Prostate gland (tissue), 2 donors: ENCODE data around the gene FLT4.

Experiments used
- CTCF ChIP-seq, 4 experiments: fragments of 200-600 bp in 2 of 4; fragments of 450-650 bp in 2 of 4; sonication (generic) in 2 of 4; IDR thresholded peaks; 1 replicate in 3 of 4; 2 replicates in 1 of 4; pipeline ENCODE4 v1.5.1; 2016 to 2019; ENCODE audit warnings: antibody characterized with exemption in 4 of 4, mild to moderate bottlenecking in 2 of 4, moderate library complexity in 2 of 4
- POLR2A ChIP-seq: fragments of 450-650 bp; IDR thresholded peaks from one replicate; pipeline ENCODE4 v1.6.1; 2016; ENCODE audit warnings: antibody characterized with exemption, mild to moderate bottlenecking
- POLR2AphosphoS5 ChIP-seq: sonication (generic); formaldehyde crosslinking; IDR thresholded peaks from one replicate; pipeline ENCODE4 v1.6.1; 2017; ENCODE audit warnings: antibody characterized with exemption

DNA sequence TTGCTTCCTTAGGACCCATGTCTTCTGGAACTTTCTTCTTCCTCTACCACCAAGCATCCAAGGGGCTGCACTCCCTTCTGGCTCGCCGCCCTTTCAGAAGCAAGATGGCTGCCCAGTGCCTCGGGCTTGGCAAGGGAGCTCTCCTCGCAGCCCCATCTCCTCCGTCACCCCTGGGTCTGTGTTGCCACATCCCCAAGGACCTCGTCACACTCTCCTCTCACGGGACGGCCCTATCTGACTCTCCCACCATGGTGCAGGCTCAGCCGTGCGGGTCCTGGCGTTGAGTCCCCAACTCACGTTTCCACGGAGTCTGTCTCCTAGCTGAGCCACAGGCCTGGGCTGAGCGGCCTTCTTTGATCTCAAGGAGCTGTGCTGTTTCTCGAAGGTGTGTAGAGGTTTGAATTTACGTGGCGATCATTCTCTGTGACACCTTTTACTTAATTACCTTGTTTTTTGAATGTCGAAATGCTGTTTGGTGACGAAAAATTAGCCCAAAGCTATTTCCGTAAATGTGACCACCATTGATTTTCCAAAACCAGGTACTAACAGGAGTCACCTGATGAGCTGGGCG is 43.1 kb downstream of the FLT4 start:
- TF ChIP-seq CTCF (IDR thresholded peaks at IDR 0.05) (no peak), POLR2AphosphoS5 (no peak), POLR2A (no peak)
